ENCODE results near the gene NLK.
"Not testable (repeated sequence)": the region's sequence is repeated elsewhere in the genome, so short reads cannot be mapped to it uniquely, and the experiment has no call there.

GRCh38 chr17:28213578-28213977, 171.1 kb downstream of the NLK start:
- not testable (repeated sequence) for TF ChIP-seq CTCF, POLR2A, EP300 (IDR thresholded peaks at IDR 0.05)

All from tibial nerve (tissue), 4 donors.